Nephron progenitor cell (in vitro differentiated cells): ENCODE data around the gene MYH6.

Experiments
- DNase-seq: peaks from one replicate; pipeline ENCODE4 v3.0.0; 2021
- H3K27ac Mint-ChIP-seq: 2 replicates; pipeline ENCODE4 v1.8.0; 2021; ENCODE audit warnings: mild to moderate bottlenecking, moderate library complexity, mixed read lengths
- H3K27me3 Mint-ChIP-seq: 2 replicates; pipeline ENCODE4 v1.8.0; 2021; ENCODE audit warnings: mild to moderate bottlenecking, low read depth, mixed read lengths; ENCODE audit not compliant: poor library complexity
- H3K36me3 Mint-ChIP-seq: 2 replicates; pipeline ENCODE4 v1.8.0; 2021; ENCODE audit warnings: low read depth, mixed read lengths
- H3K4me1 Mint-ChIP-seq: 2 replicates; pipeline ENCODE4 v1.8.0; 2021; ENCODE audit warnings: mixed read lengths
- H3K4me3 Mint-ChIP-seq: 2 replicates; pipeline ENCODE4 v1.8.0; 2021; ENCODE audit warnings: mild to moderate bottlenecking, moderate library complexity, mixed read lengths
- H3K9me3 Mint-ChIP-seq: 2 replicates; pipeline ENCODE4 v1.8.0; 2021; ENCODE audit warnings: mild to moderate bottlenecking, moderate library complexity, mixed read lengths
- TF ChIP-seq, protein P1 (sequence below): fragments of 200-600 bp; sonication (generic); IDR thresholded peaks from 2 replicates; pipeline ENCODE4 v1.5.0; 2021; ENCODE audit warnings: antibody characterized with exemption

MYH6 gene

DNA sequence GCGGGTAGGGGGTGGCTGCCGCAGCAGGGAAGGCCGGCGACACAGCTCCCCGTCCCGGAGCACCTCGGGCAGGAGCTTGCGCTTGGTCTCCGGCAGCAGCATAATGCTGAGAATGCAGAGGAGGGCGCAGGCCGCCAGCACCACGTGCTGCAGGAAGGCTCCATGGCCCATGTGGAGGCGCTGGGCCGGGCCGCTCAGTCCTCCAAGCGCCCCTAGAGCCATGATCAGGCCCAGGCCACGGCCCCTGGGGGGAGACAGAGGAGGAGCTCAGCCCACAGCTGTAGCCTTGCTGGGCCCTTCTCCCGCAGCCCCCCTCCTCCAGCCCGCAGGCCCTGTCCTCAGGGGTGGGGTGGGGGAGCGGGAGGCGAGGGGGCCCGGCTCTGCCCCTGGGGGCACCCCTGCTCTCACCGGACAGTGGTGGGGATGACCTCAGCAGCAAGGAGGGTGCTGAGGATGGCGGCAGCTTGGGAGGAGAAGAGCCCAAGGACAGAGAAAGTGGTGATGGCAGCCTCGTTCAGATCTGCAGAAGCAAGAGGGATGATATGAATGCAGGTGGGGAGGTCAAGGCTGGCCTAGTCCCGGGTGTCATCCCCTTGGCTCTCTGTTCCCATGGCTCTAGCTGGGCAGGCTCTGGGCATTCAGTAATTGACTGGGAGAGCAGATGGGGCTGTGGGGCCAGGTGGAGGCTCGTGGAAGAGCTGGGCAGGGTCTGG, 61.2 kb downstream of the MYH6 start:
- no peak overlapping the region for H3K27ac Mint-ChIP-seq
- TF ChIP-seq, protein P1, sequence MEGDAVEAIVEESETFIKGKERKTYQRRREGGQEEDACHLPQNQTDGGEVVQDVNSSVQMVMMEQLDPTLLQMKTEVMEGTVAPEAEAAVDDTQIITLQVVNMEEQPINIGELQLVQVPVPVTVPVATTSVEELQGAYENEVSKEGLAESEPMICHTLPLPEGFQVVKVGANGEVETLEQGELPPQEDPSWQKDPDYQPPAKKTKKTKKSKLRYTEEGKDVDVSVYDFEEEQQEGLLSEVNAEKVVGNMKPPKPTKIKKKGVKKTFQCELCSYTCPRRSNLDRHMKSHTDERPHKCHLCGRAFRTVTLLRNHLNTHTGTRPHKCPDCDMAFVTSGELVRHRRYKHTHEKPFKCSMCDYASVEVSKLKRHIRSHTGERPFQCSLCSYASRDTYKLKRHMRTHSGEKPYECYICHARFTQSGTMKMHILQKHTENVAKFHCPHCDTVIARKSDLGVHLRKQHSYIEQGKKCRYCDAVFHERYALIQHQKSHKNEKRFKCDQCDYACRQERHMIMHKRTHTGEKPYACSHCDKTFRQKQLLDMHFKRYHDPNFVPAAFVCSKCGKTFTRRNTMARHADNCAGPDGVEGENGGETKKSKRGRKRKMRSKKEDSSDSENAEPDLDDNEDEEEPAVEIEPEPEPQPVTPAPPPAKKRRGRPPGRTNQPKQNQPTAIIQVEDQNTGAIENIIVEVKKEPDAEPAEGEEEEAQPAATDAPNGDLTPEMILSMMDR: no peak
- peaks cover 20% of the 10 kb centered on the region for H3K4me1 Mint-ChIP-seq
- peaks cover 12% of the 10 kb centered on the region for H3K9me3 Mint-ChIP-seq
- no peak overlapping the region for H3K4me3 Mint-ChIP-seq
- peaks cover 24% of the 10 kb centered on the region for H3K27me3 Mint-ChIP-seq
- H3K36me3 Mint-ChIP-seq: peaks cover 19% of the 10 kb centered on the region
- no peak for DNase-seq

DNA sequence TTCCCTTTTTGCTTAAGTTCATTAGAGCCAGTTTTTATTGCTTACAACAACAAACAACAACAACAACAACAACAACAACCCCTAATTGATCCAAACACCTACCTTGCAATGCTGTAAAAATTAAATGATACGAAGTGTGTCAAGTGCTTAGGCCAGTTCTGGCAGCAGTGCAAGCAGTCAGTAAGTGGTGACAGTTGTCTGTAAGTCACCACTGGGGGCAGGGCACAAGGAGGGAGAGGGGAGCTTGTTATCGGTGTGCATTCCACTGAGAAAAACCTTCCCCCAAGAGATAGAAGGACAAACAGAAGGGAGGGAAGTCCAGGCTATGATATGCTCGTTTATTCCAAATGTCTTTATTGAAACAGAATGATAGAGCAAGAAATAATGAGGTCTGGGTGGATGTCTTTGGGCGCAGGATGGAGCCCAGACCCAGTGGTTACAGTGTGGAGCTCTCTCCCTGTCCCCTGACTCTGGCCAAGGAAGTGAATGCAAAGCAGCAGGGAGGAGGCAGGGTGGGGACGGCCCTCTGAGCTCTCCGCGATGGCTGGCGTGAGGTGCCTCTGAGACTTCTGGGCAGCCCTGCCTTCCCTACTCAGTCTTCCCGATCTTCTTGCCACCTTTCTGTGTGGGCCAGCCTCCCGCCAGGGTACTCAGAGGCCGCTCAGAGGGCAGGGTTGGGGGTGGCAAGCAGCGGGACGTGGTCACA, 61.9 kb downstream of the MYH6 start:
- H3K9me3 Mint-ChIP-seq: peaks cover 15% of the 10 kb centered on the region
- peaks cover 17% of the 10 kb centered on the region for H3K4me1 Mint-ChIP-seq
- peaks cover 16% of the 10 kb centered on the region for H3K36me3 Mint-ChIP-seq
- no peak overlapping the region for H3K4me3 Mint-ChIP-seq
- TF ChIP-seq, protein P1: no peak
- no peak for DNase-seq
- peaks cover 18% of the 10 kb centered on the region for H3K27me3 Mint-ChIP-seq
- peak overlapping the region; percentile 76 for H3K27ac Mint-ChIP-seq

DNA sequence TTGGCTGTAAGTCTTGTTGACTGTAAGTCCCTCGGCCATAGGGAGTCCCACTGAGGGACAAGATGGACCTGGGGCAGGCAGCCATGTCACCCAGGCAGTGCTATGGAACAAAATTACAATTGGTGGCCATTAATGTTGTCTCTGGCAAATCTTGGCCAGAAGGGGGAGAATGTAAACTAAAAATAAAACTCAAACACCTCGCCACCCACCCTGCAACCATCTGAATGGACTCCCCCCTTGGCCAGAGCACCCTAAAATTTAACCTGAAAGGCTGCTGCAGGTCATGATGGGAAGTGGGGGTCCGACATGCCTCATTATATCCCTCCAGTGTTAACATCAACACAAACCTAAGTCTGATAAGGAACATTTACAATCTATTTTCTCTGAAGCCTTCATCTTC, 63.6 kb downstream of the MYH6 start:
- Mint-ChIP-seq H3K9me3 (peaks cover 22% of the 10 kb centered on the region), H3K27ac (no peak overlapping the region), H3K4me1 (peaks cover 9% of the 10 kb centered on the region), H3K36me3 (peaks cover 2% of the 10 kb centered on the region), H3K4me3 (no peak overlapping the region), H3K27me3 (peaks cover 1% of the 10 kb centered on the region)
- TF ChIP-seq, protein P1: no peak
- DNase-seq: no peak

DNA sequence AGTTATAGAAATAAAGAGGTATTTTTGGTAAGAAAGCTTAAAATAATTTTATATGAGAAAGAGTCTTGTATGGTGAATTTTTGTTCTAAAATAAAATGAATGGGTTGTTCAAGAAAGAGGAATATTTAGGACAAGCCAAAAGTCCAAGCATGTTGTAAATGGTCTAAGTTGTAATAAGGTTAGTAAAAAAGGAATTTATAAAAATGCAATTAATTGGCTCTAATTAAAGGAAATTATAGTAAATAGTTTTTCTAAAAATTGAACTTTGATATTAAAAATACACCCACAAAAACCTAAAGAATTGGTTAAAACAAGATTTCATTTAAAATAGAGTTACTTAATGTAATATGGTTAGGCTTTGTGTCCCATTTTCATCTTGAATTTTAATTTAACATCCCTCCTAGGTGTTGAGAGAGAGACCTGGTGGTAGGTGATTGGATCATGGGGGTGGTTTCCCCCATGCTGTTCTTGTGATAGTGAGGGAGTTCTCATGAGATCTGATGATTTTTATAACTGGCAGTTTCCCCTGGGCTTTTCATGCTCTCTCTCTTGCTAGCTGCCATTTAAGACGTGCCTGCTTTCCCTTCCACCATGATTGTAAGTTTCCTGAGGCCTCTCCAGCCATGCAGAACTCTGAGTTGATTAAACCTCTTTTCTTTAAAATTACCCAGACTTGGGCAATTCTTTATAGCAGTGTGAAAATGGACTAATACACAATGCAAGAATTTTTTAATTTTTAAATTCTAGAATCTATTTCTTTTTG, 68.4 kb downstream of the MYH6 start:
- H3K4me1 Mint-ChIP-seq: no peaks in the 10 kb centered on the region
- H3K27me3 Mint-ChIP-seq: peaks cover 22% of the 10 kb centered on the region
- no peak overlapping the region for H3K27ac Mint-ChIP-seq
- no peak for DNase-seq
- H3K36me3 Mint-ChIP-seq: no peaks in the 10 kb centered on the region
- H3K4me3 Mint-ChIP-seq: no peak overlapping the region
- TF ChIP-seq, protein P1: no peak
- peaks cover 49% of the 10 kb centered on the region for H3K9me3 Mint-ChIP-seq

DNA sequence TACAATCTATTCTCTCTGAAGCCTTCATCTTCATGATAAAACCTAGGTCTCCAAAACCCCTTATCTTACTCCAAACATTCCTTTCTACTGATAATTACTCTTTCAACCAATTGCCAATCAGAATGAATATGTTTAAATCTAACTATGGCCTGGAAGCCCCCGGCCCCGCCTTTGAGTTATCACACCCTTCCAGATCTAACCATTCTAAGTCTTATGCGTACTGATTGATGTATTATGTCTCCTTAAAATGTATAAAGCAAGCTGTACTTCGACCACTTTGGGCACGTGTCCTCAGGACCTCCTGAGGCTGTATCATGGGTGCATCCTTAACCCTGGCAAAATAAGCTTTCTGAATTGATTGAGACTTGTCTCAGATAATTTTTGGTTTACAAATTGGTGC, 72.5 kb downstream of the MYH6 start:
- H3K36me3 Mint-ChIP-seq: no peaks in the 10 kb centered on the region
- H3K9me3 Mint-ChIP-seq: peaks cover 38% of the 10 kb centered on the region
- DNase-seq: no peak
- TF ChIP-seq, protein P1: no peak
- no peaks in the 10 kb centered on the region for H3K4me1 Mint-ChIP-seq
- H3K27me3 Mint-ChIP-seq: peaks cover 45% of the 10 kb centered on the region
- no peak overlapping the region for H3K27ac Mint-ChIP-seq
- no peak overlapping the region for H3K4me3 Mint-ChIP-seq
